PC-9 (cell line): ENCODE data around the gene EFHC1. TPM values are rescaled to one million over a fixed set of nuclear protein-coding genes. Genes with fewer than 3 reads are reported as not detected.

Experiments used
- BruUV-seq: library from RNA; stranded (reverse); fragments of 400-500 nt; replicated peaks from 2 replicates; lab custom pipeline; 2021; lab: Mats Ljungman, UMichigan
- CTCF ChIA-PET: fragments of 300-600 bp; sonication (Branson Sonifier 250); formaldehyde crosslinking; loops from one replicate; lab custom pipeline; 2022; ENCODE audit warnings: antibody characterized with exemption; lab: Charles Lee
- POLR2A ChIA-PET: fragments of 300-600 bp; sonication (Branson Sonifier 250); formaldehyde crosslinking; loops from one replicate; lab custom pipeline; 2022; ENCODE audit warnings: antibody characterized with exemption; ENCODE audit not compliant: unreplicated experiment; lab: Charles Lee
- DNase-seq, 2 experiments: peaks; one replicate each; pipeline versions ENCODE4 v3.0.0 to v3.0.0-alpha.2; 2015 to 2022; ENCODE audit warnings: mixed read lengths in 1 of 2
- H2AFZ ChIP-seq: fragments of 200-600 bp; sonication (generic); 2 replicates; pipeline ENCODE4 v1.8.1; 2017; ENCODE audit warnings: antibody characterized with exemption
- H3F3A ChIP-seq: fragments of 200-600 bp; sonication (generic); 2 replicates; pipeline ENCODE4 v1.8.1; 2017; ENCODE audit warnings: antibody characterized with exemption, mild to moderate bottlenecking, low read depth; ENCODE audit not compliant: insufficient read depth
- H3K27ac ChIP-seq: fragments of 200-600 bp; sonication (generic); 2 replicates; pipeline ENCODE4 v1.6.1; 2016; ENCODE audit warnings: mixed run types
- H3K27me3 ChIP-seq: fragments of 200-600 bp; sonication (generic); 2 replicates; pipeline ENCODE4 v1.6.1; 2016; ENCODE audit warnings: low read depth, mixed run types; ENCODE audit not compliant: insufficient read depth
- H3K36me3 ChIP-seq: fragments of 200-600 bp; sonication (generic); 2 replicates; pipeline ENCODE4 v1.6.1; 2016; ENCODE audit warnings: low read depth, mixed run types
- H3K4me1 ChIP-seq: fragments of 200-600 bp; sonication (generic); replicated peaks from 2 replicates; pipeline ENCODE4 v1.6.1; 2016; ENCODE audit warnings: mixed run types; ENCODE audit not compliant: insufficient read depth
- H3K4me2 ChIP-seq: fragments of 200-600 bp; sonication (generic); 2 replicates; pipeline ENCODE4 v1.6.1; 2017; ENCODE audit warnings: mixed run types
- H3K4me3 ChIP-seq: fragments of 200-600 bp; sonication (generic); 2 replicates; pipeline ENCODE4 v1.6.1; 2016; ENCODE audit warnings: mixed run types
- H3K79me2 ChIP-seq: fragments of 200-600 bp; sonication (generic); 2 replicates; pipeline ENCODE4 v1.6.1; 2017; ENCODE audit warnings: low read depth, mixed run types
- H3K9me2 ChIP-seq: fragments of 200-600 bp; sonication (generic); 2 replicates; pipeline ENCODE4 v1.8.1; 2017; ENCODE audit warnings: mild to moderate bottlenecking; ENCODE audit not compliant: insufficient read depth
- H3K9me3 ChIP-seq: fragments of 200-600 bp; sonication (generic); 2 replicates; pipeline ENCODE4 v1.8.1; 2016; ENCODE audit warnings: low read depth; ENCODE audit not compliant: insufficient read depth
- H4K20me1 ChIP-seq: fragments of 200-600 bp; sonication (generic); 2 replicates; pipeline ENCODE4 v1.8.1; 2017; ENCODE audit not compliant: insufficient read depth
- CTCF ChIP-seq: fragments of 200-600 bp; sonication (generic); conservative IDR thresholded peaks from 2 replicates; pipeline ENCODE4 v1.6.1; 2017; ENCODE audit warnings: mixed run types, antibody characterized with exemption, mild to moderate bottlenecking, moderate library complexity
- EZH2 ChIP-seq: fragments of 200-600 bp; sonication (generic); IDR thresholded peaks from 2 replicates; pipeline ENCODE4 v1.8.0; 2017; ENCODE audit warnings: antibody characterized with exemption, low read depth
- intact Hi-C: fragments of 100-400 bp; cut with micrococcal nuclease; formaldehyde crosslinking; loops from one replicate; pipeline ENCODE4 v1.10.0; 2022; ENCODE audit not compliant: unreplicated experiment
- total RNA-seq: library from RNA; stranded (reverse); gene quantifications from 2 replicates; pipeline ENCODE4 v1.2.3, GENCODE V29; 2021

The EFHC1 gene
- total RNA-seq, 1 experiment from 2014 or later, result 45.0 TPM

GRCh38 chr6:52531396-52531795 is 111.3 kb downstream of the EFHC1 start:
- no peak for DNase-seq
- Histone ChIP-seq H3K9me2 (no peaks in the 10 kb centered on the region), H3K4me2 (no peak overlapping the region), H3K4me1 (no peaks in the 10 kb centered on the region), H3K9me3 (no peaks in the 10 kb centered on the region), H3K36me3 (no peaks in the 10 kb centered on the region), H2AFZ (no peak overlapping the region), H4K20me1 (no peaks in the 10 kb centered on the region), H3K79me2 (no peaks in the 10 kb centered on the region), H3F3A (no peaks in the 10 kb centered on the region; the same call in 1 of the 2 replicates), H3K4me3 (no peak overlapping the region), H3K27me3 (no peaks in the 10 kb centered on the region), H3K27ac (no peak overlapping the region)
- intact Hi-C loops, result no loop called here
- no TSS peak for BruUV-seq
- ChIA-PET CTCF (no interaction called here), POLR2A (no interaction called here)
- TF ChIP-seq EZH2 (no peak), CTCF (no peak)

GRCh38 chr6:52531834-52532233 is 111.7 kb downstream of the EFHC1 start:
- Histone ChIP-seq H3K79me2 (no peaks in the 10 kb centered on the region), H3K9me3 (no peaks in the 10 kb centered on the region), H3K4me2 (no peak overlapping the region), H3K4me1 (no peaks in the 10 kb centered on the region), H3K27me3 (no peaks in the 10 kb centered on the region), H3F3A (no peaks in the 10 kb centered on the region; the same call in 1 of the 2 replicates), H2AFZ (no peak overlapping the region), H3K27ac (no peak overlapping the region), H3K4me3 (no peak overlapping the region), H3K36me3 (no peaks in the 10 kb centered on the region), H4K20me1 (no peaks in the 10 kb centered on the region), H3K9me2 (no peaks in the 10 kb centered on the region)
- no peak for DNase-seq
- intact Hi-C loops, result no loop called here
- POLR2A ChIA-PET, result no interaction called here
- BruUV-seq, result no TSS peak
- CTCF ChIA-PET, result no interaction called here
- TF ChIP-seq EZH2, result no peak
- no peak for TF ChIP-seq CTCF

- H3F3A ChIP-seq, result no peaks in the 10 kb centered on the region; the same call in 1 of the 2 replicates
- H4K20me1 ChIP-seq, result no peaks in the 10 kb centered on the region
- no peaks in the 10 kb centered on the region for H3K9me2 ChIP-seq
- ChIA-PET POLR2A (no interaction called here), CTCF (no interaction called here)
- H3K9me3 ChIP-seq, result no peaks in the 10 kb centered on the region
- H3K4me2 ChIP-seq, result no peak overlapping the region
- H3K27ac ChIP-seq, result no peak overlapping the region
- H3K79me2 ChIP-seq, result no peaks in the 10 kb centered on the region
- H3K36me3 ChIP-seq, result no peaks in the 10 kb centered on the region
- no TSS peak for BruUV-seq
- no peak overlapping the region for H3K4me3 ChIP-seq
- H3K27me3 ChIP-seq, result no peaks in the 10 kb centered on the region
- no peaks in the 10 kb centered on the region for H3K4me1 ChIP-seq
- no peak for DNase-seq
- intact Hi-C loops, result no loop called here
- TF ChIP-seq EZH2, result no peak
- no peak for TF ChIP-seq CTCF
- no peak overlapping the region for H2AFZ ChIP-seq
Measured at GRCh38 chr6:52532457-52532856, 112.3 kb downstream of the EFHC1 start.
